Neuronal stem cell (in vitro differentiated cells): ENCODE results near the gene KLHDC4.
"Not testable (repeated sequence)": the region's sequence is repeated elsewhere in the genome, so short reads cannot be mapped to it uniquely, and the experiment has no call there.

Experiments used
- DNase-seq: peaks from one replicate; pipeline ENCODE4 v3.0.0-alpha.2; 2013; ENCODE audit warnings: low spot score
- H2AFZ ChIP-seq: one replicate; pipeline ENCODE4 v1.6.1; 2013; ENCODE audit warnings: mild to moderate bottlenecking, low read length, inconsistent platforms
- H2AK5ac ChIP-seq: 2 replicates; pipeline ENCODE4 v1.6.1; 2013; ENCODE audit warnings: low read depth, mild to moderate bottlenecking, inconsistent platforms, low read length, moderate library complexity, mixed read lengths
- H2BK120ac ChIP-seq: 2 replicates; pipeline ENCODE4 v1.6.1; 2013; ENCODE audit warnings: low read depth, mild to moderate bottlenecking, inconsistent platforms, low read length, moderate library complexity, mixed read lengths
- H2BK12ac ChIP-seq: one replicate; pipeline ENCODE4 v1.6.1; 2013; ENCODE audit warnings: low read length, inconsistent platforms
- H2BK15ac ChIP-seq: 2 replicates; pipeline ENCODE4 v1.6.1; 2013; ENCODE audit warnings: mild to moderate bottlenecking, low read length, inconsistent platforms, mixed read lengths
- H2BK5ac ChIP-seq: one replicate; pipeline ENCODE4 v1.6.1; 2013; ENCODE audit warnings: inconsistent platforms, mild to moderate bottlenecking, low read length, moderate library complexity
- H3K14ac ChIP-seq: one replicate; pipeline ENCODE4 v1.6.1; 2013; ENCODE audit warnings: low read length, inconsistent platforms
- H3K18ac ChIP-seq: 2 replicates; pipeline ENCODE4 v1.6.1; 2013; ENCODE audit warnings: low read length, inconsistent platforms
- H3K23ac ChIP-seq: 2 replicates; pipeline ENCODE4 v1.6.1; 2013; ENCODE audit warnings: low read depth, mild to moderate bottlenecking, mixed read lengths, low read length, inconsistent platforms; ENCODE audit not compliant: poor library complexity
- H3K27ac ChIP-seq: replicated peaks from 3 replicates; pipeline ENCODE4 v1.5.1; 2013; ENCODE audit warnings: low read length, inconsistent platforms
- H3K27me3 ChIP-seq, 3 experiments: 2 replicates each; pipeline ENCODE4 v1.6.1; 2013; ENCODE audit warnings: low read length in 3 of 3, mild to moderate bottlenecking in 2 of 3, inconsistent platforms in 1 of 3, low read depth in 1 of 3, mixed read lengths in 1 of 3, moderate library complexity in 1 of 3; ENCODE audit not compliant: control insufficient read depth in 3 of 3, insufficient read depth in 3 of 3
- H3K36me3 ChIP-seq, 2 donors: replicated peaks in 1 of 2; 2 replicates each; pipeline ENCODE4 v1.6.1; 2013; ENCODE audit warnings: low read length in 2 of 2; ENCODE audit not compliant: control insufficient read depth in 2 of 2, insufficient read depth in 2 of 2
- H3K4ac ChIP-seq: 2 replicates; pipeline ENCODE4 v1.6.1; 2013; ENCODE audit warnings: inconsistent platforms, mild to moderate bottlenecking, low read length, moderate library complexity
- H3K4me1 ChIP-seq, 2 donors: 1 replicate in 1 of 2; 2 replicates in 1 of 2; pipeline ENCODE4 v1.6.1; 2013; ENCODE audit warnings: low read length in 2 of 2, low read depth in 1 of 2; ENCODE audit not compliant: control insufficient read depth in 2 of 2, insufficient read depth in 1 of 2
- H3K4me2 ChIP-seq: one replicate; pipeline ENCODE4 v1.6.1; 2013; ENCODE audit warnings: mild to moderate bottlenecking, low read length, inconsistent platforms; ENCODE audit not compliant: insufficient read depth, poor library complexity, severe bottlenecking
- H3K4me3 ChIP-seq, 2 donors: 2 replicates each; pipeline ENCODE4 v1.5.1; 2013; ENCODE audit warnings: low read length in 2 of 2, mild to moderate bottlenecking in 2 of 2, inconsistent platforms in 1 of 2, moderate library complexity in 1 of 2
- H3K79me1 ChIP-seq: one replicate; pipeline ENCODE4 v1.6.1; 2013; ENCODE audit warnings: low read depth, mild to moderate bottlenecking, inconsistent platforms, low read length, moderate library complexity
- H3K9ac ChIP-seq: one replicate; pipeline ENCODE4 v1.6.1; 2013; ENCODE audit warnings: mild to moderate bottlenecking, low read depth, low read length, inconsistent platforms; ENCODE audit not compliant: poor library complexity
- H3K9me3 ChIP-seq, 2 donors: replicated peaks in 1 of 2; 2 replicates each; pipeline versions ENCODE3 to v1.6.1; 2013; ENCODE audit warnings: low read length in 2 of 2, mild to moderate bottlenecking in 2 of 2, inconsistent platforms in 1 of 2, low read depth in 1 of 2, mixed read lengths in 1 of 2, moderate library complexity in 1 of 2; ENCODE audit not compliant: control insufficient read depth in 2 of 2, insufficient read depth in 1 of 2
- H4K8ac ChIP-seq: one replicate; pipeline ENCODE4 v1.6.1; 2013; ENCODE audit warnings: low read depth, mild to moderate bottlenecking, inconsistent platforms, low read length, moderate library complexity
- H4K91ac ChIP-seq: one replicate; pipeline ENCODE4 v1.6.1; 2013; ENCODE audit warnings: low read length, low read depth, mild to moderate bottlenecking, inconsistent platforms; ENCODE audit not compliant: poor library complexity
- WGBS, 2 donors: extraction: QIAGEN DNeasy Blood & Tissue Kit; methylation state at CpG; one replicate each; pipeline ENCODE4 v1.1.7; 2013; ENCODE audit warnings: missing lambda C conversion rate in 2 of 2, mixed read lengths in 1 of 2; ENCODE audit not compliant: insufficient read length in 2 of 2, insufficient replicate concordance in 1 of 2; ENCODE audit errors: extremely low coverage in 2 of 2; 5-methylcytosine and 5-hydroxymethylcytosine counted together

The KLHDC4 gene

GRCh38 chr16:87787451-87788091 is 21.8 kb upstream of the KLHDC4 start:
- not testable (repeated sequence) for H3K27me3 ChIP-seq, H4K91ac ChIP-seq, H3K27ac ChIP-seq, H2BK5ac ChIP-seq, H3K9me3 ChIP-seq, H3K14ac ChIP-seq, H3K23ac ChIP-seq, H3K79me1 ChIP-seq, H2AK5ac ChIP-seq, H3K18ac ChIP-seq, H3K4me2 ChIP-seq, H3K4me3 ChIP-seq, H3K4ac ChIP-seq, DNase-seq, H2BK120ac ChIP-seq, H4K8ac ChIP-seq, H2AFZ ChIP-seq, H3K9ac ChIP-seq, H2BK12ac ChIP-seq, H3K36me3 ChIP-seq, H2BK15ac ChIP-seq
- peaks cover 3 to 13% of the 10 kb centered on the region in 2 donors for H3K4me1 ChIP-seq
- no CpG with 5 or more reads among the region's 2 CpGs for WGBS, 2 donors

- Histone ChIP-seq H2AFZ (peak overlapping the region; percentile 38), H3K18ac (peak overlapping the region; percentile 2), H2AK5ac (no peak overlapping the region), H4K91ac (no peak overlapping the region), H3K9ac (no peak overlapping the region), H3K4me3 (no peak overlapping the region), H3K27me3 (no peaks in the 10 kb centered on the region), H3K36me3 (no peaks in the 10 kb centered on the region), H3K4me2 (no peak overlapping the region), H3K9me3 (no peaks in the 10 kb centered on the region), H3K4ac (no peak overlapping the region), H3K4me1 (peaks cover 3 to 6% of the 10 kb centered on the region in 2 donors), H2BK5ac (no peak overlapping the region), H2BK15ac (no peak overlapping the region), H3K23ac (no peak overlapping the region), H2BK120ac (no peak overlapping the region), H2BK12ac (no peak overlapping the region), H3K79me1 (no peaks in the 10 kb centered on the region), H4K8ac (no peak overlapping the region), H3K14ac (no peak overlapping the region), H3K27ac (no peak overlapping the region)
- DNase-seq = no peak
- no CpG with 5 or more reads among the region's 10 CpGs for WGBS, 2 donors
These were observed 19.0 kb upstream of the KLHDC4 start for GRCh38 chr16:87784812-87785211.

- Histone ChIP-seq H3K4me2 (no peak overlapping the region), H3K9me3 (no peaks in the 10 kb centered on the region), H3K4ac (no peak overlapping the region), H4K8ac (no peak overlapping the region), H3K14ac (no peak overlapping the region), H3K18ac (no peak overlapping the region), H3K27me3 (no peaks in the 10 kb centered on the region), H2BK5ac (no peak overlapping the region), H2BK120ac (no peak overlapping the region), H3K79me1 (no peaks in the 10 kb centered on the region), H4K91ac (no peak overlapping the region), H3K4me3 (no peak overlapping the region), H2AK5ac (no peak overlapping the region), H3K4me1 (peaks cover 9 to 10% of the 10 kb centered on the region in 2 donors), H2AFZ (no peak overlapping the region), H3K36me3 (no peaks in the 10 kb centered on the region), H3K27ac (no peak overlapping the region), H2BK12ac (no peak overlapping the region), H3K23ac (no peak overlapping the region), H2BK15ac (no peak overlapping the region), H3K9ac (no peak overlapping the region)
- no CpG with 5 or more reads among the region's 4 CpGs for WGBS, 2 donors
- DNase-seq = no peak
These were observed 16.2 kb upstream of the KLHDC4 start for GRCh38 chr16:87782033-87782432.

- H3K36me3 ChIP-seq = no peaks in the 10 kb centered on the region
- no peak overlapping the region for H4K8ac ChIP-seq
- DNase-seq = no peak
- H3K18ac ChIP-seq = no peak overlapping the region
- H3K14ac ChIP-seq = no peak overlapping the region
- no peaks in the 10 kb centered on the region for H3K27me3 ChIP-seq
- H3K23ac ChIP-seq = no peak overlapping the region
- no peaks in the 10 kb centered on the region for H3K9me3 ChIP-seq
- no peaks in the 10 kb centered on the region for H3K79me1 ChIP-seq
- no CpG with 5 or more reads among the region's 10 CpGs for WGBS, 2 donors
- H2BK15ac ChIP-seq = no peak overlapping the region
- no peak overlapping the region for H3K27ac ChIP-seq
- no peak overlapping the region for H2BK120ac ChIP-seq
- no peak overlapping the region for H3K4me3 ChIP-seq
- no peak overlapping the region for H3K9ac ChIP-seq
- H2AFZ ChIP-seq = peak overlapping the region; percentile 58
- no peak overlapping the region for H3K4ac ChIP-seq
- no peak overlapping the region for H3K4me2 ChIP-seq
- H2BK12ac ChIP-seq = no peak overlapping the region
- no peak overlapping the region for H2BK5ac ChIP-seq
- H3K4me1 ChIP-seq = peaks cover 9 to 10% of the 10 kb centered on the region in 2 donors
- no peak overlapping the region for H2AK5ac ChIP-seq
- H4K91ac ChIP-seq = no peak overlapping the region
These were observed 14.7 kb upstream of the KLHDC4 start for GRCh38 chr16:87780385-87780989.
